Measurements from ENCODE around the gene TRPM3. TPM values are rescaled to one million over a fixed set of nuclear protein-coding genes. Genes with fewer than 3 reads are reported as not detected.

The TRPM3 gene
- total and polyA plus RNA-seq, 4 donors = 0.07 to 0.89 (median 0.67) TPM

- TF ChIP-seq EGR1 (IDR thresholded peaks at IDR 0.05; ENCODE audit: low read depth in 2 of 2) (no peak), CTCF (IDR thresholded peaks at IDR 0.05; ENCODE audit: low read depth, low read length, missing input control) (no peak), REST (IDR thresholded peaks at IDR 0.05) (no peak), HNF4A (conservative IDR thresholded peaks at IDR 0.05) (no peak), FOXA2 (IDR thresholded peaks at IDR 0.05) (no peak), RAD21 (IDR thresholded peaks at IDR 0.05) (no peak)
- Histone ChIP-seq H3K9ac (ENCODE audit: low read depth in 1 of 2, low read length in 2 of 2) (no peak overlapping the region), H3K4me1 (ENCODE audit: control insufficient read depth in 4 of 4, insufficient read depth in 4 of 4, low read length in 3 of 4) (no peaks in the 10 kb centered on the region), H3K9me3 (ENCODE audit: control insufficient read depth in 4 of 4, low read length in 3 of 4) (no peaks in the 10 kb centered on the region), H3K27me3 (ENCODE audit: control insufficient read depth in 4 of 4, insufficient read depth in 4 of 4, low read length in 3 of 4) (no peaks in the 10 kb centered on the region), H3K4me3 (ENCODE audit: low read depth in 1 of 3, low read length in 3 of 3) (no peak overlapping the region), H3K27ac (ENCODE audit: low read depth in 1 of 2, low read length in 2 of 2) (no peak overlapping the region), H3K36me3 (ENCODE audit: control insufficient read depth in 4 of 4, insufficient read depth in 3 of 4, low read depth in 1 of 4, low read length in 3 of 4) (no peaks in the 10 kb centered on the region)
- no peak for DNase-seq (ENCODE audit: low spot score)
- 89% methylated on average over 4 of the region's 4 CpGs for WGBS
These were observed 505.8 kb downstream of the TRPM3 start for GRCh38 chr9:70615464-70616138.

GRCh38 chr9:70614786-70615463 lies 506.5 kb downstream of the TRPM3 start:
- TF ChIP-seq JUND (IDR thresholded peaks at IDR 0.05) = no peak
- no peak for TF ChIP-seq RXRA (IDR thresholded peaks at IDR 0.05)
- no peak for TF ChIP-seq NR2F2 (IDR thresholded peaks at IDR 0.05)
- no peak for TF ChIP-seq FOXA1 (IDR thresholded peaks at IDR 0.05)
- no peak for TF ChIP-seq ATF3 (IDR thresholded peaks at IDR 0.05)
- no peak for TF ChIP-seq FOXA2 (IDR thresholded peaks at IDR 0.05)
- no peak for DNase-seq (ENCODE audit: low spot score)
- 86% methylated on average over 4 of the region's 4 CpGs for WGBS
- H3K9ac ChIP-seq (ENCODE audit: low read depth in 1 of 2, low read length in 2 of 2) = no peak overlapping the region
- H3K4me1 ChIP-seq (ENCODE audit: control insufficient read depth in 4 of 4, insufficient read depth in 4 of 4, low read length in 3 of 4) = no peaks in the 10 kb centered on the region
- no peak overlapping the region for H3K27ac ChIP-seq (ENCODE audit: low read depth in 1 of 2, low read length in 2 of 2)
- no peaks in the 10 kb centered on the region for H3K27me3 ChIP-seq (ENCODE audit: control insufficient read depth in 4 of 4, insufficient read depth in 4 of 4, low read length in 3 of 4)
- H3K4me3 ChIP-seq (ENCODE audit: low read depth in 1 of 3, low read length in 3 of 3) = no peak overlapping the region
- H3K9me3 ChIP-seq (ENCODE audit: control insufficient read depth in 4 of 4, low read length in 3 of 4) = no peaks in the 10 kb centered on the region
- no peaks in the 10 kb centered on the region for H3K36me3 ChIP-seq (ENCODE audit: control insufficient read depth in 4 of 4, insufficient read depth in 3 of 4, low read depth in 1 of 4, low read length in 3 of 4)

Data from liver (tissue), 9 donors.